ENCODE data around the gene COL23A1.

The COL23A1 gene

DNA sequence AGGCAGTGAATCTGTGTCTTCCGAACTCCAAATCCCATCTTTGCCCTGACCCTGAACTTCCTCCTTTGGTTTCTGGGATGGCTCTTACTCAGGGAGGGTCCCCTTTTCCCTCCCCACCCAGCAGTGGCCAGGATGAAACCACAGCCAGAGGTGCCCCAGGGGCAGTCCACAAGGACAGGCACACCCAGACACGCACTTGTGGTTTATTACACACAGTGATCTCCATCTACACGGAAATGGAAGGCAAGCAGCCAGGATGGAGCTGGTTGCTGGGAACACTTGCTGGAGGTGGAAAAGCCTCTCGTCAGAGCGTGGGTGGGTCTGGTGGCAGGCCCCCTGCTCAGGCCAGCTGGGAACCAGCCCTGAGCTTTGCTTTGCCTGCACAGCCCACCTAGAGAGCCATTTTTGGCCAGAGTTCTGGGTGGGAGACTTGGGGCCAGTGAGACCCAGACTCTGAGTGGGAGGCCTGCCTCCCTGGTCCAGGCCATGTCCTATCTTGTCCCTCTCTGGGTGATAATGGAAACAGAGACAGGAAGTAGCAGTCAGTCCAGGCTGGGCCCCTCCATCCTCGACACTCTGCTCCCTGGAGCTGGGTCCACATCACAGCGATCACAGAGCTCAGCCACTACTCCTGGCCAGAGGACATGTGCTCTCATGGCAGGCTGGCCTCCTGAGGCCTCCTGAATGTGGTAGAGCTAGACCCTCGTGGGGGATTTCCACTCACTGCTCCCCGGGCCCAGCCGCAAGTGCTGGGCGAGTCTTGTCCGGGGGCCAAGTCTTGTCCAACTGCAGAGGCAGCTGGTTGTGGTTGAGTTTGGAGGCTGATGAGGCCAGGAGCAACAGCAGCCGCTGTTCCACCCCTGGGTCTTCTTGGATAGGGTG lies 352.5 kb downstream of the COL23A1 start:
- TF ChIP-seq, protein P1, sequence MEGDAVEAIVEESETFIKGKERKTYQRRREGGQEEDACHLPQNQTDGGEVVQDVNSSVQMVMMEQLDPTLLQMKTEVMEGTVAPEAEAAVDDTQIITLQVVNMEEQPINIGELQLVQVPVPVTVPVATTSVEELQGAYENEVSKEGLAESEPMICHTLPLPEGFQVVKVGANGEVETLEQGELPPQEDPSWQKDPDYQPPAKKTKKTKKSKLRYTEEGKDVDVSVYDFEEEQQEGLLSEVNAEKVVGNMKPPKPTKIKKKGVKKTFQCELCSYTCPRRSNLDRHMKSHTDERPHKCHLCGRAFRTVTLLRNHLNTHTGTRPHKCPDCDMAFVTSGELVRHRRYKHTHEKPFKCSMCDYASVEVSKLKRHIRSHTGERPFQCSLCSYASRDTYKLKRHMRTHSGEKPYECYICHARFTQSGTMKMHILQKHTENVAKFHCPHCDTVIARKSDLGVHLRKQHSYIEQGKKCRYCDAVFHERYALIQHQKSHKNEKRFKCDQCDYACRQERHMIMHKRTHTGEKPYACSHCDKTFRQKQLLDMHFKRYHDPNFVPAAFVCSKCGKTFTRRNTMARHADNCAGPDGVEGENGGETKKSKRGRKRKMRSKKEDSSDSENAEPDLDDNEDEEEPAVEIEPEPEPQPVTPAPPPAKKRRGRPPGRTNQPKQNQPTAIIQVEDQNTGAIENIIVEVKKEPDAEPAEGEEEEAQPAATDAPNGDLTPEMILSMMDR (IDR thresholded peaks at IDR 0.05): no peak
- DNase-seq (ENCODE audit: low spot score): no peak
- Histone ChIP-seq H3K4me3 (no peak overlapping the region), H3K27ac (peak overlapping the region in 1 of 2 donors; percentile 57)

DNA sequence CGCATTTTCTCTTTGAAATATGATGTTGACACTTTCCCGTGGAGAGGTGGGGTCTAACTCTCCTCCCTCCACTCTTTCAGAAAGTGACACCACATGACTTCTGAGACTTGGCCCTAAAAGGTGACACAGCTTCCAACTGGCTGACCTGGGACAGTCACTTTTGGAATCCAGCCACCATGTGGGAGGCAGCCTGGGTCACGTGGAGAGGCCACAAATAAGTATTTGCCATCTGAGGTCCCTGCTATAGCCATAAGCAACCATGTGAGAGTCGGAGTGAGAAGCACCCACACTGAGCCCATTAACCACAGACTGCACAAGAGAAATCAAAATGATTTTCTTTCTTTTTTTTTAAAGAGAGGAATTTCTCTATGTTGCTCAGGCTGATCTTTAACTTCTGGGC lies 353.5 kb downstream of the COL23A1 start:
- TF ChIP-seq, protein P1 (IDR thresholded peaks at IDR 0.05): no peak
- no peak for DNase-seq (ENCODE audit: low spot score)
- Histone ChIP-seq H3K27ac (peak overlapping the region in 1 of 2 donors; percentile 8), H3K4me3 (no peak overlapping the region)

DNA sequence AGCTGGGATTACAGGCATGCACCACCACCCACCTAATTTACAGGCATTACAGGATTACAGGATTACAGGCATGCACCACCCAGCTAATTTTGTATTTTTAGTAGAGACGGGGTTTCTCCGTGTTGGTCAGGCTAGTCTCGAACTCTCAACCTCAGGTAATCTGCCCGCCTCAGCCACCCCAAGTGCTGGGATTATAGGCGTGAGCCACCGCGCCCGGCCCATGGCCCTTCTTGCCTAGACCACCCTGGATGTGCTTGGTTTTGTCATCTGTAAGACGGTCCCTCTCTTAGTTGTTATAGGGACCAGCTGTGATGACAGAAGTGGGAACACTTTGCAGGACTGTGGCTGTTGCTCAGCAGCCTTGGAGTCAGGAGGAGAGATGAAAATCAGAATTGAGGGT lies 354.1 kb downstream of the COL23A1 start:
- H3K4me3 ChIP-seq: no peak overlapping the region
- no peak for DNase-seq (ENCODE audit: low spot score)
- TF ChIP-seq, protein P1 (IDR thresholded peaks at IDR 0.05): no peak
- H3K27ac ChIP-seq: peak overlapping the region in 1 of 2 donors; percentile 8

DNA sequence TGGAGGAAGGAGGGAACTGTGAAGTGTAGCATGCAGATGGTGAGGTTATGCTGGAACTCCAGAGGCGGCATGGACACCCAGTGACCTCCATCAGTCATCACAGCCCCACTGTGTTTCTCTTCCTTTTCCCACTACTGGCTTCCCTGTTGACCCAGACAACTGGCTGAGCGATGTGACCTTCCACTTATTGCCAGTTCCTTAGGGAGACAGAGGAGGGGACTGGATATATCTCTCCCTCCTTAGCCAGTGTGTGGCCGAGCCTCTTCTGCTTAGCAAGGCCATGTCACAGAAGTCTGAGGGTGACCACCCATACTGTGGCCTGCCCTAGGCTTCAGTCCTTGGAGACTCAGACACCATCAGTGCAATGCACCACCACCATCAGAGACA lies 354.6 kb downstream of the COL23A1 start:
- no peak overlapping the region for H3K27ac ChIP-seq
- DNase-seq (ENCODE audit: low spot score): no peak

DNA sequence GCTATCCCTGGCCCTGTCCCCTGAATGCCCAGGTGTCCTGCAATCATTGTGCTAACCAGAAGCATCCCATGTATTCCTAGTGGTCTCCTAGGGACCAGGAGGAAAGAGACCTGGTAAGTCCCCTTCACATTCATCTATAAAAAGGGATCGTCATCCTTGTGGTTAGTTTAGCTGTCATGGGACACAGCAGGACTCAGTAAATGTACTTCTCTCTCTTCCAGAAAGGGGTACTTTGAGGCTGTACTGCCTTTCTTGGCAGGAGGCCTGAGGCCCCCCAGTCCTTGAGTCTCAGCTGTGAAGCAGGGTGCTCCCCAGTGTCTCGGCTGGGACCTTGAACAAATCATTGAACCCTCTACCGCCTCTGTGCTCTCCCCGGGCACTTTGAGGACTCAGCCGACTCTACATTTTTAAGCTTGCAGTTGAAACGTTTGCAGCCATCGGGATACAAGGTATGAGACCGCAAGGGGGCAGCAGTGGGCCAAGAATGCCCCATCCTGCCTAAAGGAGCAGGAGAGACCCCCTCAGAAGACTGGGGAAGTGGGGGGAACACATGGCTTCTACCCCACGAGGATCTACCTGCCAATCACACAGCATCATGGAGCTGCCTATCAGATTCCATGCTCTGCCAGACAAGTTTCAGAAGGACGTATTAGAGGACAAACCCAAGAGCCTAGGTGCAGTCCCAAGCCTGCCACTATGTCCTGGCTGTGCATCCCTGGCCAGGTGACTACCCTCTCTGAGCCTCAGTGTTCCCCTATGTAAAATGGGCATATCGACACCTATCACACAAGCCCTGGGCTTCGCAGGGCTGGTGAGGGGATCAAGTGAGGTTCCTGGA lies 355.2 kb downstream of the COL23A1 start:
- TF ChIP-seq, protein P1 (IDR thresholded peaks at IDR 0.05): peak; percentile 63
- peak overlapping the region in 1 of 2 donors; percentile 24 for H3K27ac ChIP-seq

More for the DNA sequence above, 354.6 kb downstream of the COL23A1 start:
- TF ChIP-seq, protein P1 (IDR thresholded peaks at IDR 0.05): no peak
- no peak overlapping the region for H3K4me3 ChIP-seq

DNA sequence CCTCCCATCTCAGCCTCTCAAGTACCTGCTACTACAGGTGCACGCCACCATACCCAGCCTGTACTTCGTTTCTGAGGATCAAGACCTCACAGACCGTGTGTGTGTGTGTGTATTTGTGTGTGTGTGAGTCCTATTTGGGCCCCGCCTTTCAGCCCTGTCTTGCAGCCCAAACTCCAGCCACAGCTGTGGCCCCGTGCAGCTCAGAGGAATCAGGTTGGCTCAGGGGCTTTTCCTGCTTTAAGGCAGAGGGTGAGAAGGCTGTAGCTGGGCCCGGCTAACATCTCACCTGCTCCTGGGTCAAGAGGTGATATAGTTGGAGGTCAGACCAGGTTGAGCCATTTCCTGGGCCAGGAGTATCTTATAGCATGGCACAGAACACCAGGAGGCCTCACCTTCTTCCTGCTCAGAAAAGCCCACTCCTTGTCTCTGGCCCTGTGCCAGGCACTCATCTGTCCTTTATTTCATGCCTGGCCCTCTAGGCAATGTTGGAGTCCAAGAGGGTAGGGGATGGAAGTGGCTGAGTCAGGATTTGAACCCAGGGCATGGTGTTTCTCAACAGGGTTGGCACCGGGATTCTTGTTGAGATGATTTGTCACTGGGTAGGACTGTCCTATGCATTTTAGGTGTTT lies 356.0 kb downstream of the COL23A1 start:
- H3K4me3 ChIP-seq: no peak overlapping the region
- no peak overlapping the region for H3K27ac ChIP-seq
- DNase-seq (ENCODE audit: low spot score): no peak
- TF ChIP-seq, protein P1 (IDR thresholded peaks at IDR 0.05): no peak

More for the DNA sequence above, 355.2 kb downstream of the COL23A1 start:
- no peak overlapping the region for H3K4me3 ChIP-seq
- DNase-seq (ENCODE audit: low spot score): no peak
